Measurements from ENCODE around the gene TEX2. TPM values are rescaled to one million over a fixed set of nuclear protein-coding genes. Genes with fewer than 3 reads are reported as not detected.
"Not testable (repeated sequence)": the region's sequence is repeated elsewhere in the genome, so short reads cannot be mapped to it uniquely, and the experiment has no call there.

The TEX2 gene
- total RNA-seq, 4 donors from 2014 or later, result 12.3 to 137 (median 30.3) TPM

- WGBS, 2 donors (ENCODE audit: low coverage in 1 of 2), result 82 to 96% methylated on average over 2 to 4 of the region's 4 CpGs
- intact Hi-C loops (cut with DNase I; ENCODE audit: low total_unique reads), result no loop called here
Observed at GRCh38 chr17:64214950-64215349, 48.1 kb downstream of the TEX2 start.

GRCh38 chr17:64213995-64214811 is 48.9 kb downstream of the TEX2 start:
- Histone ChIP-seq H3K4me3 (no peak overlapping the region), H3K9me3 (no peaks in the 10 kb centered on the region), H3K27me3 (no peaks in the 10 kb centered on the region), H3K36me3 (peaks cover 0 to 9% (median 0%) of the 10 kb centered on the region in 4 donors), H3K4me1 (peaks cover 26 to 49% (median 35%) of the 10 kb centered on the region in 4 donors), H3K27ac (no peak overlapping the region)
- 75 to 83% methylated on average over 11 to 14 of the region's 14 CpGs for WGBS, 2 donors (ENCODE audit: low coverage in 1 of 2)
- intact Hi-C loops (cut with DNase I; ENCODE audit: low total_unique reads), result no loop called here
- in situ Hi-C loops (cut with MboI; ENCODE audit: low pct_ligation_motif_present in 1 of 4, low pct_unique_long_range_greater_than_20kb in 1 of 4, low sequenced_read_pairs in 3 of 4), result no loop called here
- no peak for DNase-seq
- no peak for TF ChIP-seq POLR2AphosphoS5 (IDR thresholded peaks at IDR 0.05)
- no peak for TF ChIP-seq POLR2A (IDR thresholded peaks at IDR 0.05)
- no peak for TF ChIP-seq EP300 (IDR thresholded peaks at IDR 0.05; ENCODE audit: low read depth)
- TF ChIP-seq CTCF (IDR thresholded peaks at IDR 0.05), result no peak

More at GRCh38 chr17:64214950-64215349, 48.1 kb downstream of the TEX2 start:
- H3K36me3 ChIP-seq, result peaks cover 0 to 9% (median 0%) of the 10 kb centered on the region in 4 donors
- in situ Hi-C loops (cut with MboI; ENCODE audit: low pct_ligation_motif_present in 1 of 4, low pct_unique_long_range_greater_than_20kb in 1 of 4, low sequenced_read_pairs in 3 of 4), result no loop called here
- peaks cover 26 to 47% (median 35%) of the 10 kb centered on the region in 4 donors for H3K4me1 ChIP-seq
- no peak for TF ChIP-seq CTCF (IDR thresholded peaks at IDR 0.05)
- no peak for DNase-seq
- no peak overlapping the region for H3K4me3 ChIP-seq
- no peaks in the 10 kb centered on the region for H3K9me3 ChIP-seq
- H3K27ac ChIP-seq, result no peak overlapping the region
- H3K27me3 ChIP-seq, result no peaks in the 10 kb centered on the region

- Histone ChIP-seq H3K36me3 (peaks cover 0 to 9% (median 0%) of the 10 kb centered on the region in 4 donors), H3K4me3 (no peak overlapping the region), H3K4me1 (peaks cover 24 to 43% (median 30%) of the 10 kb centered on the region in 4 donors), H3K27ac (peak overlapping the region; percentile 11 to 57 (median 39)), H3K27me3 (no peaks in the 10 kb centered on the region), H3K9me3 (no peaks in the 10 kb centered on the region)
- TF ChIP-seq POLR2A (IDR thresholded peaks at IDR 0.05), result no peak
- TF ChIP-seq POLR2AphosphoS5 (IDR thresholded peaks at IDR 0.05), result peak in 1 of 3 donors; percentile 15
- WGBS, 2 donors (ENCODE audit: low coverage in 1 of 2), result 67 to 72% methylated on average over 1 to 2 of the region's 2 CpGs
- no peak for DNase-seq
- in situ Hi-C loops (cut with MboI; ENCODE audit: low pct_ligation_motif_present in 1 of 4, low pct_unique_long_range_greater_than_20kb in 1 of 4, low sequenced_read_pairs in 3 of 4) (no loop called here), intact Hi-C loops (cut with DNase I; ENCODE audit: low total_unique reads) (no loop called here)
Observed at GRCh38 chr17:64212122-64212521, 50.9 kb downstream of the TEX2 start.

GRCh38 chr17:64209983-64210382 is 53.1 kb downstream of the TEX2 start:
- H3K4me3 ChIP-seq, result no peak overlapping the region
- no peaks in the 10 kb centered on the region for H3K9me3 ChIP-seq
- DNase-seq, result no peak
- peaks cover 7 to 24% (median 10%) of the 10 kb centered on the region in 4 donors for H3K4me1 ChIP-seq
- H3K27ac ChIP-seq, result no peak overlapping the region
- intact Hi-C loops (cut with DNase I; ENCODE audit: low total_unique reads) (no loop called here), in situ Hi-C loops (cut with MboI; ENCODE audit: low pct_ligation_motif_present in 1 of 4, low pct_unique_long_range_greater_than_20kb in 1 of 4, low sequenced_read_pairs in 3 of 4) (no loop called here)
- no peak for TF ChIP-seq EP300 (IDR thresholded peaks at IDR 0.05; ENCODE audit: low read depth)
- no peaks in the 10 kb centered on the region for H3K27me3 ChIP-seq
- H3K36me3 ChIP-seq, result peaks cover 0 to 9% (median 0%) of the 10 kb centered on the region in 4 donors
- WGBS, 2 donors (ENCODE audit: low coverage in 1 of 2), result 86 to 90% methylated on average over 6 of the region's 6 CpGs

GRCh38 chr17:64209356-64209941 is 53.6 kb downstream of the TEX2 start:
- Histone ChIP-seq H3K36me3 (peaks cover 0 to 9% (median 0%) of the 10 kb centered on the region in 4 donors), H3K4me3 (no peak overlapping the region), H3K27ac (peak overlapping the region in 1 of 4 donors; percentile 10), H3K4me1 (peaks cover 2 to 18% (median 5%) of the 10 kb centered on the region in 4 donors), H3K27me3 (no peaks in the 10 kb centered on the region), H3K9me3 (no peaks in the 10 kb centered on the region)
- WGBS, 2 donors (ENCODE audit: low coverage in 1 of 2), result 72 to 73% methylated on average over 3 to 5 of the region's 5 CpGs
- intact Hi-C loops (cut with DNase I; ENCODE audit: low total_unique reads) (no loop called here), in situ Hi-C loops (cut with MboI; ENCODE audit: low pct_ligation_motif_present in 1 of 4, low pct_unique_long_range_greater_than_20kb in 1 of 4, low sequenced_read_pairs in 3 of 4) (no loop called here)
- TF ChIP-seq CTCF (IDR thresholded peaks at IDR 0.05) (no peak), POLR2AphosphoS5 (IDR thresholded peaks at IDR 0.05) (no peak), POLR2A (IDR thresholded peaks at IDR 0.05) (no peak), EP300 (IDR thresholded peaks at IDR 0.05; ENCODE audit: low read depth) (no peak)
- no peak for DNase-seq

- H3K4me3 ChIP-seq; H3K27me3 ChIP-seq; H3K9me3 ChIP-seq; H3K36me3 ChIP-seq; in situ Hi-C loops (cut with MboI; ENCODE audit: low pct_ligation_motif_present in 1 of 4, low pct_unique_long_range_greater_than_20kb in 1 of 4, low sequenced_read_pairs in 3 of 4); H3K27ac ChIP-seq; intact Hi-C loops (cut with DNase I; ENCODE audit: low total_unique reads); DNase-seq: not testable (repeated sequence)
- peaks cover 0 to 13% (median 0%) of the 10 kb centered on the region in 4 donors for H3K4me1 ChIP-seq
Observed at GRCh38 chr17:64208656-64209055, 54.4 kb downstream of the TEX2 start.

Measured in transverse colon (tissue), 4 donors.